Amniotic stem cell (primary cell): Measurements from ENCODE around the gene USO1.

Experiments
- DNase-seq: peaks from one replicate; lab custom pipeline; 2025; lab: John Stamatoyannopoulos, UW

The USO1 gene

DNA sequence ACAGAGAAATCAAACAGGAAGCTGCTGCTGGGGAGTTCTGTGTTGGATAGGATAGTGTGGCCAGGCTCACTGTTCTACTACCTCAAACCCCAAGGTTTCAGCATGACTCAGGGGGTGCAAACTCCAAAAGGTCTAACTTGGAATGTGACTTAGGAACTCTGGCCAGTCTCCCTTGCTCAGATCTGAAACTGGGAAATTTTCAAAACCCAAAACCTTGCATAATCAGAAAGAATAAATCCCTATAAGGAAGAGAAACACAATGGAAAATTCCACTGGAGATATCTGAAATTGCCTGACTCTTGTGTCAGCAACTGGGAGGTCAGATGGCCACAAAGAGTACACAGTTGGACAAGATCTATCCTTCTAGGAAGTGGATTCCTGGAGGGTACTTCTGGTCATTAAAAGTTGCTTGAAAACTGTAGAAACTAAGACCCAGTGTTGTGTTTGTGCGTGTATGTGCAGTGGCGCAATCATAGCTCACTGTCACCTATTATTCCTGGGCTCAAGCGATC, 119.8 kb downstream of the USO1 start:
- DNase-seq = peak; percentile 40

DNA sequence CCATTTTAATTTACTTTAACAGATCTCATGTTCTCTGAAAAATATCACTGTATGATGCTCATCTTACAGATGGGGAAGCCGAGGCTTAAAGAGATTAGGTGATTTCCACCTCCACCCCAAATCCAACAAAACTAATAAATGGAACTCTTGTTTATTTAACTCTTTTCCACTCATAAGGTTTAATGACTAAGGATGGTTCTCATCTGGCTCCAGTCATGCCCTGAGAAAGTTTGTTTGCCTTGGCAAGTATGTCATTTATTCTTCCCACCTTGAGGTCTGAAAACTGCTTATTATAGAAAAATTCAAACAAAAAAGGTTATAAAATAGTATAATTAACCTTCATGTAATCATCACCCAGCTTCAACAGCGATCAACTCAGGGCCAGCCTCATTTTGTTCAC, 121.6 kb downstream of the USO1 start:
- DNase-seq = no peak

DNA sequence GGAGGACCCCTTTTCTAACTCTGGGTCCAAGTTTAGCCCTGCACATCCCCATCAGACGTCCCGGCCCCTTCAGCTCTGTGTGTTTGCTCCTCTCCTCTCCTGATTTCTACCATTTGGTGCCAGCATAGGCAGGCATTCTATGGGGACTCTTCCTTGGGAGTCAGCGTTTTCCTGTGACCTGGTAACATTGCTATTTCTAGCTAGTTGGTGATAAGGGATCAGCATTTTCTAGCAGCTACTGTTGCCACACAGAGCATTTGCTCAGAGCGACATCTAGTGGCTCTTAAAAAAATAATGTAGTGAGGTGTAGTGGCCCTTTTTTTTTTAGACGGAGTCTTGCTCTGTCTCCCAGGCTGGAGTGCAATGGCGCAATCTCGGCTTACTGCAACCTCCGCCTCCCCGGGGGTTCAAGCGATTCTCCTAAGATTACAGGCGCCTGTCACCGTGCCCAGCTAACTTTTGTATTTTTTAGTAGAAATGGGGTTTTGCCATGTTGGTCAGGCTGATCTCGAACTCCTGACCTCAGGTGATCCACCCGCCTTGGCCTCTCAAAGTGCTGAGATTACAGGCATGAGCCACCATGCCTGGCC, 123.9 kb downstream of the USO1 start:
- DNase-seq = peak; percentile 73

DNA sequence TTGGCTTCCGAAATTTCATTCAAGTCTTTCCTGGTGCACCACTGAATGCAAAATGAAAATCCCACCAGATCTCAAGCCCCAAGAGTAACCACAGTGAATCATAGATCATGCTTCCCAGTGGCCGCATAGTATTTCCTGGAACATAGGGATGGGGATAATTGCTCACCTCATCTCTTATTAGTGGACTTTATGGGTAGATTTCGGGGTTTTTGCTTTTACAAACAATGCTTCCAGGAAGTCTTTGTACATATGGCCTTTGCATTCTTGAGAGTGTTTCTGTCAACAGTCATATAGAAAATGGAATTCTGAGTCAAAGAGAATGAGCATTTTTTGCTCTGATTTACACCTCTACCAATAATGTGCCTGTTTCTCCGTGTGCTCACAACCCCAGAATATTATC, 124.5 kb downstream of the USO1 start:
- DNase-seq = no peak

DNA sequence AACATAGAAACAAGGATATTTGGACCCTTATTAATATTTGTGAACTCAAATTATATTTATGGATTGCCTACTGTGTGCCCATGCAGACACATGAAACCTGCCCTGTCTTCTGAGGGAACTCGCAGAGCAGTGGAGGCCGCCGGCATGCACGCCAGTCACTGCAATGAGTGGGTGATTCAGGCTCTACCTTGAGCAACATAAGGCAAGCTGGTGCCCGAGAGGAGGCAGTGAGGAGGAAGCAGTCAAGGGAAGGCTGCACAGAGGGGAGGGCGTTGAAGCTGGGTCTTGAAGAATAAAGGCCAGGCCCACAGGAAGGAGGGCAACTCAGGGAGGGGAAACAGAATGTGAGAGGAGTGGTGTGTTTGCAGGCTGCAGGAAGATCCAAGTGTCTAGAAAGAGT, 125.1 kb downstream of the USO1 start:
- no peak for DNase-seq

DNA sequence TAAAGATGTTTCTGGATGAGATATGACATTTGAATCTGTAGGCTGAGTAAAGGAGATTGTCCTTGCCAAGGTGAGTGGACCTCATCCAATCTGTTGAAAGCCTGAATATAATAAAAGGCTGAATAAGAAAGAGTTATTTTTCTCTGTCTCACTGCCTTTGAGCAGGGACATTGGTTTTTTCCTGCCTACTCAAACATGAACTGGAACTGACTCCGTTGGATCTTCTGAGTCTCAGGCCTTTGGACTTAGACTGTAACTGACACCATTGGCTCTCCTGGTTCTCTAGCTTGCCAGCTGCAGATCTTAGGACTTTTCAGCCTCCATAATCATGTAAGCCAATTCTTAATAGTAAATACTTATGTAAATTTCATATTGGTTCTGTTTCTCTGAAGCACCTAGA, 134.3 kb downstream of the USO1 start:
- DNase-seq = no peak

DNA sequence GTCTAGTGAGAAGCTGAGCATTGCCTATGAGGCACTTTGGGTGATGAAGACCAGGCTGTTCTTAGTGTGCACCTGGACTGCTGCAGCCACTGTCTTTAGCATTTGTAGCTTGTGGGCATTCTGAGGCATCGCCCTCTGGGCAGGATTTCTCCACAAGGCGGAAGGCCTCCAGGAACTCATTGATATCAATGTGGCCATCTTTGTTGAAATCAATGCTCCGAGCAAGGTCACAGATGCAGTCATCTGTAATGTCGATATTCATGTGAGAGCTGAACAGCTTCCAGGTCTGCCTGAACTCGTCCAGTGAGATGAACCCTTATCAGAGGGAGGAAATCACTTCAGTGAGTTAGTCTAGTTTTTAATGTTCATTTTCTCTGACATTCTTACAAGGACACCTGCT, 136.2 kb downstream of the USO1 start:
- no peak for DNase-seq
